Natural killer cell (primary cell): ENCODE measurements around the gene TPRG1. TPM values are rescaled to one million over a fixed set of nuclear protein-coding genes. Genes with fewer than 3 reads are reported as not detected.
A peak's percentile ranks its signal among the peaks of the same experiment; 100 is the strongest.

Experiments used
- ATAC-seq, 3 donors: fragments of 150-1000 bp in 2 of 3; fragments of 200-7000 bp in 1 of 3; cut with Tn5 transposase; 1 replicate in 1 of 3; 2 replicates in 2 of 3; pipeline ENCODE4 v1.10.0; 2021; ENCODE audit warnings: mild to moderate bottlenecking in 2 of 3, moderate library complexity in 2 of 3
- DNase-seq, 2 donors: peaks; one replicate each; pipeline versions ENCODE4 v3.0.0 to v3.0.0-alpha.2; 2013 to 2021; ENCODE audit warnings: mixed read lengths in 1 of 2
- H3K27ac ChIP-seq: one replicate; pipeline ENCODE4 v1.5.1; 2013; ENCODE audit warnings: mild to moderate bottlenecking, low read length
- H3K27me3 ChIP-seq: one replicate; pipeline ENCODE4 v1.6.1; 2013; ENCODE audit warnings: low read length; ENCODE audit not compliant: control insufficient read depth, insufficient read depth
- H3K36me3 ChIP-seq: one replicate; pipeline ENCODE4 v1.6.1; 2013; ENCODE audit warnings: low read length; ENCODE audit not compliant: control insufficient read depth, insufficient read depth
- H3K4me1 ChIP-seq: one replicate; pipeline ENCODE4 v1.6.1; 2013; ENCODE audit warnings: low read length; ENCODE audit not compliant: control insufficient read depth, insufficient read depth
- H3K4me3 ChIP-seq: one replicate; pipeline ENCODE4 v1.5.1; 2013; ENCODE audit warnings: low read length
- H3K9me3 ChIP-seq: one replicate; pipeline ENCODE4 v1.6.1; 2013; ENCODE audit warnings: low read length; ENCODE audit not compliant: control insufficient read depth, insufficient read depth
- H3K27ac Mint-ChIP-seq, 2 donors: one replicate each; pipeline ENCODE4 v1.8.0; 2022; ENCODE audit warnings: mild to moderate bottlenecking in 2 of 2, mixed read lengths in 2 of 2, moderate library complexity in 1 of 2
- H3K27me3 Mint-ChIP-seq, 2 donors: one replicate each; pipeline ENCODE4 v1.8.0; 2022; ENCODE audit warnings: low read depth in 2 of 2, mixed read lengths in 2 of 2
- H3K36me3 Mint-ChIP-seq: one replicate; pipeline ENCODE4 v1.8.0; 2022; ENCODE audit warnings: mixed read lengths
- H3K4me1 Mint-ChIP-seq, 2 donors: one replicate each; pipeline ENCODE4 v1.8.0; 2022; ENCODE audit warnings: mixed read lengths in 2 of 2
- H3K4me3 Mint-ChIP-seq: one replicate; pipeline ENCODE4 v1.8.0; 2022; ENCODE audit warnings: mild to moderate bottlenecking, moderate library complexity, mixed read lengths
- H3K9me3 Mint-ChIP-seq, 2 donors: one replicate each; pipeline ENCODE4 v1.8.0; 2022; ENCODE audit warnings: mixed read lengths in 2 of 2
- WGBS: methylation state at CpG from one replicate; pipeline ENCODE4 v1.1.7; 2013; ENCODE audit warnings: missing lambda C conversion rate; ENCODE audit not compliant: insufficient coverage; 5-methylcytosine and 5-hydroxymethylcytosine counted together
- intact Hi-C: fragments of 100-400 bp; cut with micrococcal nuclease; formaldehyde crosslinking; loops from one replicate; pipeline ENCODE4 v1.14.2; 2022
- total RNA-seq, 4 donors: library from RNA; stranded (reverse); fragments of 120-200 nt in 1 of 4; gene quantifications; one replicate each; pipeline versions ENCODE4 v1.2.3 to v1.2.4, GENCODE V29; 2013 to 2022
- TF ChIP-seq, protein P1 (sequence below): fragments of 200-600 bp; IDR thresholded peaks from one replicate; pipeline ENCODE4 v1.8.0; 2022; ENCODE audit warnings: antibody characterized with exemption

The TPRG1 gene
- total RNA-seq, 3 donors from 2014 or later (not counting 1 experiment from before 2014, with no cell fraction given): 1.3 to 4.6 (median 1.9) TPM

DNA sequence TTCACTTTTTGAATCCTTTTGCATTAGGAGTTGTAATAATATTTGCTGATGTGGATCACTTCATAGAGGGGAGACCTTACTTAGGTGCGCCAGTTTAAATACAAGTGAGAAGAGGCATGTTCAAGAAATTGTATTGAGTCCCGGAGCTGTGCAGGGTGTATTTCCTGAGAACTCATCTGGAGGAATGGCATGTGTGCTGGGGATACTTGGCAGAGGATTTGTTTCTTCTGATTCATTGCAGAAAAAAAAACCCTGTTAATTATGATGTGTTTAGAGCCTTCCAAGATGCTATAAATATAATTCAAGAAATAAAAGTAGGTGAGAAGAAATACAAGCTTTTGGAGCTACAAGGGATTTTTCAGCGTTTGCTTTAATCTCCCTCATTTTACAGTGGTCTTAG is 97.6 kb downstream of the TPRG1 start:
- TF ChIP-seq, protein P1, sequence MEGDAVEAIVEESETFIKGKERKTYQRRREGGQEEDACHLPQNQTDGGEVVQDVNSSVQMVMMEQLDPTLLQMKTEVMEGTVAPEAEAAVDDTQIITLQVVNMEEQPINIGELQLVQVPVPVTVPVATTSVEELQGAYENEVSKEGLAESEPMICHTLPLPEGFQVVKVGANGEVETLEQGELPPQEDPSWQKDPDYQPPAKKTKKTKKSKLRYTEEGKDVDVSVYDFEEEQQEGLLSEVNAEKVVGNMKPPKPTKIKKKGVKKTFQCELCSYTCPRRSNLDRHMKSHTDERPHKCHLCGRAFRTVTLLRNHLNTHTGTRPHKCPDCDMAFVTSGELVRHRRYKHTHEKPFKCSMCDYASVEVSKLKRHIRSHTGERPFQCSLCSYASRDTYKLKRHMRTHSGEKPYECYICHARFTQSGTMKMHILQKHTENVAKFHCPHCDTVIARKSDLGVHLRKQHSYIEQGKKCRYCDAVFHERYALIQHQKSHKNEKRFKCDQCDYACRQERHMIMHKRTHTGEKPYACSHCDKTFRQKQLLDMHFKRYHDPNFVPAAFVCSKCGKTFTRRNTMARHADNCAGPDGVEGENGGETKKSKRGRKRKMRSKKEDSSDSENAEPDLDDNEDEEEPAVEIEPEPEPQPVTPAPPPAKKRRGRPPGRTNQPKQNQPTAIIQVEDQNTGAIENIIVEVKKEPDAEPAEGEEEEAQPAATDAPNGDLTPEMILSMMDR: no peak

DNA sequence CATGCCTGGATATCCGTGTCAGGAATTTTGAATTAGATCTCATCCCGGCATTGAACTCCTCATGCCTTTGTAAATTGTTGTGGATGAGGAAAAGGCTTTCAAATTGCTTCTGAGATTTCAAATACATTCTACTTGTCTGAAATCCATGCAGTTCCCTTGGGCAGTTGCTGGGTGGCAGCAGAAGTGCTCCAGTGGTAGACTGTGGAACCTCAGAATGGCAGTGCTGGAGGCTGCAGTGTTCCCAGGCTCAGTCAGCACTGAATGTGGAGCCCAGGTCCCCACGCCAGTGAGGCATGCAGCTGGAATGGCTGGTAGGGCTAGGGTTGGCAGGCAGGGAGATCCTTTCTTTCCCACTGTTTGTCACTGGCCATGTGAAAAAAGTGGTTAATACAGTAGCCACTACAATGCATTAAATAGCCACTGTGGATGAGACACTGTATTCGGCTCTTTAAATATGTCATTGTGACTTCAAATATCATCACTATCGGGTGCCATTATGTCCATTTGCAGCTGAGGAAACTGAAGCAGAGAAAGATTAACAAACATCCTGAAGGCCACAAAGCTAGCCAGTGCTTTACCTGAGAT is 98.6 kb downstream of the TPRG1 start:
- TF ChIP-seq, protein P1: no peak
- H3K27me3 ChIP-seq: no peaks in the 10 kb centered on the region
- no peak overlapping the region for H3K4me3 ChIP-seq
- H3K27ac ChIP-seq: no peak overlapping the region
- Mint-ChIP-seq H3K36me3 (no peaks in the 10 kb centered on the region), H3K9me3 (no peaks in the 10 kb centered on the region), H3K4me1 (no peaks in the 10 kb centered on the region), H3K27ac (no peak overlapping the region), H3K27me3 (peaks cover 0 to 7% of the 10 kb centered on the region in 2 donors), H3K4me3 (no peak overlapping the region)
- DNase-seq: peak in 1 of 2 donors; percentile 60
- H3K36me3 ChIP-seq: no peaks in the 10 kb centered on the region
- H3K9me3 ChIP-seq: no peaks in the 10 kb centered on the region
- intact Hi-C loops: no loop called here
- ATAC-seq: no peak
- WGBS: 81% methylated on average over 5 of the region's 5 CpGs
- H3K4me1 ChIP-seq: no peaks in the 10 kb centered on the region

More for the DNA sequence above, 97.6 kb downstream of the TPRG1 start:
- H3K4me3 ChIP-seq: no peak overlapping the region
- no peaks in the 10 kb centered on the region for H3K9me3 ChIP-seq
- H3K4me1 ChIP-seq: no peaks in the 10 kb centered on the region
- Mint-ChIP-seq H3K27ac (no peak overlapping the region), H3K4me3 (no peak overlapping the region), H3K4me1 (no peaks in the 10 kb centered on the region), H3K9me3 (no peaks in the 10 kb centered on the region), H3K36me3 (no peaks in the 10 kb centered on the region), H3K27me3 (peaks cover 0 to 4% of the 10 kb centered on the region in 2 donors)
- no peak for ATAC-seq
- intact Hi-C loops: no loop called here
- DNase-seq: no peak
- 89% methylated on average over 3 of the region's 3 CpGs for WGBS
- H3K27me3 ChIP-seq: no peaks in the 10 kb centered on the region
- no peaks in the 10 kb centered on the region for H3K36me3 ChIP-seq
- no peak overlapping the region for H3K27ac ChIP-seq

DNA sequence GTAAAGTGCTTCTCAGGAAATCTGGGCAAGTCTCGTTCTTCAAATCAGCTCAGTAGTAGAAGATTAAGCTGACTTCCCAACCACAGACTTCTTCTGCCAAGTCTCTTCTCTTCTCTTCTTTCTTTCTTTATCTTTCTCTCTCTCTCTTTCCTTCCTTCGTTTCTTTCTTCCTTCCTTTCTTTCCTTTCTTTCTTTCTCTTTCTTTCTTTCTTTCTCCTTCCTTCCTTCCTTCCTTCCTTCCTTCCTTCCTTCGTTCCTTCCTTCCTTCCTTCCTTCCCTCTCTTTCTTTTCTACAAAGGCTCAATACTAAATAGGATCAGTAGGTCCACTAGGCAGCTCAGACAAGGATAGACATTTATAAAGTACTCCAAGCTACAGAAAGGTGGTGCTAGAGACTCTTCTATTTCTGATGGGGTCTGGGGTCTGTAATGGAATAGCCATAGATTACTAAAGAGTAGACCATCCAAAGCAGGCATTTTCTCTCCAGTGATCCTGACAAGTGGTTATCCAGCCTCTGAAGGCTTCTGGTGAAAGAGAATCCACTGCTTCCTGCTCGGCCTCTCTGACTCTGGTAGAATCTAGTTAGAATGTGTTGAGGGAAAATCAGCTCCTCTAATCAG is 100.8 kb downstream of the TPRG1 start:
- no peaks in the 10 kb centered on the region for H3K4me1 ChIP-seq
- Mint-ChIP-seq H3K36me3 (no peaks in the 10 kb centered on the region), H3K9me3 (peaks cover 0 to 2% of the 10 kb centered on the region in 2 donors), H3K27ac (no peak overlapping the region), H3K4me3 (no peak overlapping the region), H3K4me1 (no peaks in the 10 kb centered on the region), H3K27me3 (peaks cover 0 to 8% of the 10 kb centered on the region in 2 donors)
- peak in 1 of 2 donors; percentile 43 for DNase-seq
- 65% methylated on average over 4 of the region's 4 CpGs for WGBS
- TF ChIP-seq, protein P1: no peak
- intact Hi-C loops: no loop called here
- no peak overlapping the region for H3K4me3 ChIP-seq
- H3K36me3 ChIP-seq: no peaks in the 10 kb centered on the region
- H3K27ac ChIP-seq: no peak overlapping the region
- no peak for ATAC-seq
- no peaks in the 10 kb centered on the region for H3K27me3 ChIP-seq
- no peaks in the 10 kb centered on the region for H3K9me3 ChIP-seq

DNA sequence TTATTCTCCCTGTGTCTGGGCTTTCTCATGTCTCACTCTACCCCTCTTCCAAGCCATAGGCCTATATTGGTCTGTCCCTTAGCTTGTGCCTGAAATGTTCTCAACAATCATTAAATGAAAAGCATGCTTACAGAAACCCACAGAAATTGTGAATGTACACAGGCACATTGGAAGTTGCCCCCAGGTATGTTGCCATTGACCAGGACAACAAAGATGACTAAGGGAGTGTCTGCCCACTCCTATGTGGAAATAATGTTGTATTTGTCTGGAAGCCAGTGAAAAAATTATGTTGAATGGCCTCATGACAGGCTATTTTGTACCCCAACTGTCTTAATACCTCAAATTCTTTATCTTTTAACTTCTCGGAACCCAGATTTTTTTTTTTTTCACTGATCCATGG is 102.0 kb downstream of the TPRG1 start:
- intact Hi-C loops: no loop called here
- Histone ChIP-seq H3K4me3 (no peak overlapping the region), H3K4me1 (no peaks in the 10 kb centered on the region), H3K9me3 (no peaks in the 10 kb centered on the region), H3K27me3 (no peaks in the 10 kb centered on the region), H3K27ac (no peak overlapping the region), H3K36me3 (no peaks in the 10 kb centered on the region)
- Mint-ChIP-seq H3K36me3 (no peaks in the 10 kb centered on the region), H3K9me3 (peaks cover 0 to 2% of the 10 kb centered on the region in 2 donors), H3K4me3 (no peak overlapping the region), H3K27me3 (peaks cover 0 to 8% of the 10 kb centered on the region in 2 donors), H3K27ac (no peak overlapping the region), H3K4me1 (no peaks in the 10 kb centered on the region)
- no CpG with 5 or more reads among the region's 1 CpG for WGBS
- DNase-seq (no peak), ATAC-seq (no peak)
- TF ChIP-seq, protein P1: no peak
